HepG2 (cell line): Measurements from ENCODE around the gene MYO7A. TPM values are rescaled to one million over a fixed set of nuclear protein-coding genes. Genes with fewer than 3 reads are reported as not detected.

Source experiments
- FOXA3 ChIP-seq: IDR thresholded peaks from 2 replicates; pipeline ENCODE4 v1.6.1; 2016; ENCODE audit warnings: missing genetic modification reagents, missing compliant biosample characterization
- HOXA7 ChIP-seq: sonication (generic); formaldehyde crosslinking; IDR thresholded peaks from 2 replicates; pipeline ENCODE4 v1.8.1; 2022; ENCODE audit warnings: mild to moderate bottlenecking, missing genetic modification reagents, moderate library complexity
- NAIF1 ChIP-seq: sonication (generic); formaldehyde crosslinking; IDR thresholded peaks from 2 replicates; pipeline ENCODE4 v1.5.0; 2020; ENCODE audit warnings: mild to moderate bottlenecking, missing genetic modification reagents, borderline replicate concordance
- NFATC3 ChIP-seq: sonication (generic); formaldehyde crosslinking; IDR thresholded peaks from 2 replicates; pipeline ENCODE4 v1.5.1; 2020; ENCODE audit warnings: mild to moderate bottlenecking, missing genetic modification reagents
- PCBP1 ChIP-seq: fragments of 200-400 bp; formaldehyde crosslinking; IDR thresholded peaks from 2 replicates; pipeline ENCODE4 v1.6.1; 2017; ENCODE audit warnings: mild to moderate bottlenecking, low read depth, low read length, borderline replicate concordance
- PHF20 ChIP-seq: sonication (generic); formaldehyde crosslinking; IDR thresholded peaks from 2 replicates; pipeline ENCODE4 v1.5.0; 2020; ENCODE audit warnings: mild to moderate bottlenecking, missing genetic modification reagents
- POLR2AphosphoS2 ChIP-seq: IDR thresholded peaks from 2 replicates; pipeline ENCODE4 v1.6.1; 2011; ENCODE audit warnings: low read depth, low read length, improper control_type of control experiment
- REL ChIP-seq: sonication (generic); formaldehyde crosslinking; conservative IDR thresholded peaks from 2 replicates; pipeline ENCODE4 v1.8.0; 2022; ENCODE audit warnings: mild to moderate bottlenecking, missing genetic modification reagents, moderate library complexity
- RFXAP ChIP-seq: sonication (generic); formaldehyde crosslinking; IDR thresholded peaks from 2 replicates; pipeline ENCODE4 v1.4.0; 2020; ENCODE audit warnings: missing genetic modification reagents, borderline replicate concordance
- SMC3 ChIP-seq: IDR thresholded peaks from 2 replicates; pipeline ENCODE4 v1.6.1; 2011; ENCODE audit warnings: low read length, improper control_type of control experiment
- TAF15 ChIP-seq: fragments of 200-400 bp; formaldehyde crosslinking; IDR thresholded peaks from one replicate; pipeline ENCODE4 v1.6.1; 2018; ENCODE audit warnings: mild to moderate bottlenecking, low read depth, low read length; ENCODE audit not compliant: poor library complexity, severe bottlenecking
- THAP11 ChIP-seq: IDR thresholded peaks from 2 replicates; pipeline ENCODE4 v1.6.1; 2016; ENCODE audit warnings: missing biosample characterization, missing genetic modification reagents
- ZNF256 ChIP-seq: sonication (generic); formaldehyde crosslinking; conservative IDR thresholded peaks from 2 replicates; pipeline ENCODE4 v1.4.0; 2020; ENCODE audit warnings: missing genetic modification reagents
- ZNF556 ChIP-seq: sonication (generic); formaldehyde crosslinking; IDR thresholded peaks from 2 replicates; pipeline ENCODE4 v1.4.0; 2020; ENCODE audit warnings: mild to moderate bottlenecking, missing genetic modification reagents, borderline replicate concordance
- ZNF564 ChIP-seq: sonication (generic); formaldehyde crosslinking; IDR thresholded peaks from 2 replicates; pipeline ENCODE4 v1.8.1; 2023; ENCODE audit warnings: mild to moderate bottlenecking, missing genetic modification reagents
- ZNF572 ChIP-seq: sonication (generic); formaldehyde crosslinking; IDR thresholded peaks from 2 replicates; pipeline ENCODE4 v1.5.1; 2020; ENCODE audit warnings: mild to moderate bottlenecking, missing genetic modification reagents
- ZNF777 ChIP-seq: sonication (generic); formaldehyde crosslinking; IDR thresholded peaks from 2 replicates; pipeline ENCODE4 v1.4.0; 2020; ENCODE audit warnings: missing genetic modification reagents
- polyA plus RNA-seq, 8 experiments: library from polyadenylated mRNA; depleted of rRNA in 3 of 8; stranded (reverse) in 7 of 8; unstranded in 1 of 8; fragments of >200 nt; fragmentation: Illumina TruSeq in 4 of 8; extraction: Trizol in 4 of 8; gene quantifications; 2 replicates each; pipeline versions ENCODE4 v1.2.1 to v1.2.3, GENCODE V29; 2011 to 2016; ENCODE audit warnings: low read depth in 4 of 8, missing spikeins in 1 of 8, mixed read lengths in 1 of 8; ENCODE audit not compliant: insufficient read depth in 1 of 8
- total RNA-seq, 5 experiments: library from RNA; depleted of rRNA; stranded (reverse); fragments of >200 nt; fragmentation: Illumina TruSeq; extraction: Trizol; gene quantifications; 2 replicates each; pipeline ENCODE4 v1.2.3, GENCODE V29; 2016; ENCODE audit warnings: low read depth in 1 of 5
- TF ChIP-seq, protein P1 (sequence below): sonication (generic); formaldehyde crosslinking; IDR thresholded peaks from 2 replicates; pipeline ENCODE4 v1.4.0; 2020; ENCODE audit warnings: mild to moderate bottlenecking, missing genetic modification reagents
- TF ChIP-seq, protein P2 (sequence below): IDR thresholded peaks from 2 replicates; pipeline ENCODE4 v1.6.1; 2016; ENCODE audit warnings: missing biosample characterization, missing genetic modification reagents, low read depth
- TF ChIP-seq, protein P3 (sequence below): sonication (generic); formaldehyde crosslinking; IDR thresholded peaks from 2 replicates; pipeline ENCODE4 v1.5.1; 2020; ENCODE audit warnings: mild to moderate bottlenecking, missing genetic modification reagents, moderate library complexity
- TF ChIP-seq, protein P4 (sequence below): sonication (generic); formaldehyde crosslinking; IDR thresholded peaks from 2 replicates; pipeline ENCODE4 v1.5.1; 2020; ENCODE audit warnings: missing genetic modification reagents, mild to moderate bottlenecking, borderline replicate concordance
- TF ChIP-seq, protein P5 (sequence below): sonication (generic); formaldehyde crosslinking; IDR thresholded peaks from 2 replicates; pipeline ENCODE4 v1.5.1; 2020; ENCODE audit warnings: missing genetic modification reagents, mild to moderate bottlenecking, borderline replicate concordance

Gene MYO7A
- total and polyA plus RNA-seq, 2 of the 13 experiments (the other 11 are each of a cell fraction or from before 2014, with no cell fraction given): 7.5 to 10.0 TPM

DNA sequence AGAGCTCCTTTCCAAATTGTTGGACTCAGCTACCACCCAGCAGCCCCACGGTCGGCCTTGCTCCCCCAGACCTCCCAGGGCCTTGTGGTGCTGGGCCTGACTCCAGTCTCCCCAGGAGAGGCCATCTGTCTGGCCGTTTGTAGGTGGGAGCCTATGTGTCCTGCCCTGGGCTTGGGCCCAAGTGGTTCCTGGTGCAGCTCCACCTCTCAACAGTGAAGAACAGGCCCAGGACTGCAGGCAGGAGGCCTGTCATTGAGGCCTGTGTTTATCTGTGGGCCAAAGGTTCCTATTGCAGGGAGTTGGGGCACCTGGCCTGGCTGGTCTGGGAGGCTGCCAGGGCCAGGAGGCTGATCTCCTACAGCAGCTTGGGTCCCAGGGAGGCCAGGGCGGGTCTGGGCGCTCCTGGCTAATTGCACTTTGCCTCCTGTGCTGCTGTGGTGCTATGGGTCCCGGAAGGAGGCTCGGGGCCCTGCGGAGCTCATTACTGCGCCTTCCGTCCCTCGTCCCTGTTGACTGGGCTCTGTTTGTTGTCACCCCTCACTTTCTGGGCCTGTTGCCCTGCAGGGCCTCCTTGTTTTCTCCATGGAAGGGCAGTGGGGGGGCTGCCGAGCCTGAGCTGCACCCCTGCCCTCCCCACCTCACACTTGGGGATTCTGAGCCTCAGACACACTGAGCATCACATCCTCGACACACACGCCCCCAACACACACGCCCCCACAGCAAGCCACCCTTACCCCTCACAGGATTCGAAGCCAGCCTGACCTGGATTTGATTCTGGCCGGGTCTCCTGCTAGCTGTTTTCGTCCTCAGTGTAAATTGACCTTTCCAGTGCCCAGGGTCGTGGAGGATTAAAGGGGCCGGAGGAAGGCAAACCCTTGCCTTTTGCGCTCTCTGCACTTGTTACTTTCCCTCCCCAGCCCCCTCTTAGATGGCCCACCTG lies 32.2 kb upstream of the MYO7A start (continued):
- TF ChIP-seq ZNF777: 0 out of 2 replicates have a peak, but pooled peaks have one; percentile 36
- no peak for TF ChIP-seq SMC3
- peak; percentile 61 for TF ChIP-seq FOXA3 (CRISPR knock-in tag)
- no peak for TF ChIP-seq POLR2AphosphoS2
- TF ChIP-seq ZNF572 (CRISPR knock-in tag): no peak
- no peak for TF ChIP-seq THAP11 (CRISPR knock-in tag)
- TF ChIP-seq, protein P1, sequence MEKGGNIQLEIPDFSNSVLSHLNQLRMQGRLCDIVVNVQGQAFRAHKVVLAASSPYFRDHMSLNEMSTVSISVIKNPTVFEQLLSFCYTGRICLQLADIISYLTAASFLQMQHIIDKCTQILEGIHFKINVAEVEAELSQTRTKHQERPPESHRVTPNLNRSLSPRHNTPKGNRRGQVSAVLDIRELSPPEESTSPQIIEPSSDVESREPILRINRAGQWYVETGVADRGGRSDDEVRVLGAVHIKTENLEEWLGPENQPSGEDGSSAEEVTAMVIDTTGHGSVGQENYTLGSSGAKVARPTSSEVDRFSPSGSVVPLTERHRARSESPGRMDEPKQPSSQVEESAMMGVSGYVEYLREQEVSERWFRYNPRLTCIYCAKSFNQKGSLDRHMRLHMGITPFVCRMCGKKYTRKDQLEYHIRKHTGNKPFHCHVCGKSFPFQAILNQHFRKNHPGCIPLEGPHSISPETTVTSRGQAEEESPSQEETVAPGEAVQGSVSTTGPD (CRISPR knock-in tag): no peak
- TF ChIP-seq TAF15: no peak
- peak; percentile 63; the same call in 1 of the 2 replicates for TF ChIP-seq RFXAP (CRISPR knock-in tag)
- TF ChIP-seq, protein P2, sequence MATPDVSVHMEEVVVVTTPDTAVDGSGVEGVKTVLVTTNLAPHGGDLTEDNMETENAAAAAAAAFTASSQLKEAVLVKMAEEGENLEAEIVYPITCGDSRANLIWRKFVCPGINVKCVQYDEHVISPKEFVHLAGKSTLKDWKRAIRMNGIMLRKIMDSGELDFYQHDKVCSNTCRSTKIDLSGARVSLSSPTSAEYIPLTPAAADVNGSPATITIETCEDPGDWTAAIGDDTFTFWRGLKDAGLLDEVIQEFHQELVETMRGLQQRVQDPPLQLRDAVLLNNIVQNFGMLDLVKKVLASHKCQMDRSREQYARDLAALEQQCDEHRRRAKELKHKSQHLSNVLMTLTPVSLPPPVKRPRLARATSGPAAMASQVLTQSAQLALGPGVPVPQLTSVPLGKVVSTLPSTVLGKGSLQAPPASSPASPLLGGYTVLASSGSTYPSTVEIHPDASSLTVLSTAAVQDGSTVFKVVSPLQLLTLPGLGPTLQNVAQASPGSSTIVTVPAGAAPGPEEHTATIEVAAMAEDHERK (CRISPR knock-in tag): no peak
- no peak for TF ChIP-seq HOXA7 (CRISPR knock-in tag)
- peak; percentile 49; the same call in 1 of the 2 replicates for TF ChIP-seq ZNF556 (CRISPR knock-in tag)
- TF ChIP-seq NAIF1 (CRISPR knock-in tag): no peak
- TF ChIP-seq ZNF564: peak; percentile 72
- TF ChIP-seq NFATC3 (CRISPR knock-in tag): no peak
- no peak for TF ChIP-seq REL (CRISPR knock-in tag)
- TF ChIP-seq, protein P3, sequence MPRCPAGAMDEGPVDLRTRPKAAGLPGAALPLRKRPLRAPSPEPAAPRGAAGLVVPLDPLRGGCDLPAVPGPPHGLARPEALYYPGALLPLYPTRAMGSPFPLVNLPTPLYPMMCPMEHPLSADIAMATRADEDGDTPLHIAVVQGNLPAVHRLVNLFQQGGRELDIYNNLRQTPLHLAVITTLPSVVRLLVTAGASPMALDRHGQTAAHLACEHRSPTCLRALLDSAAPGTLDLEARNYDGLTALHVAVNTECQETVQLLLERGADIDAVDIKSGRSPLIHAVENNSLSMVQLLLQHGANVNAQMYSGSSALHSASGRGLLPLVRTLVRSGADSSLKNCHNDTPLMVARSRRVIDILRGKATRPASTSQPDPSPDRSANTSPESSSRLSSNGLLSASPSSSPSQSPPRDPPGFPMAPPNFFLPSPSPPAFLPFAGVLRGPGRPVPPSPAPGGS (CRISPR knock-in tag): no peak
- no peak for TF ChIP-seq ZNF256 (CRISPR knock-in tag)
- TF ChIP-seq, protein P4, sequence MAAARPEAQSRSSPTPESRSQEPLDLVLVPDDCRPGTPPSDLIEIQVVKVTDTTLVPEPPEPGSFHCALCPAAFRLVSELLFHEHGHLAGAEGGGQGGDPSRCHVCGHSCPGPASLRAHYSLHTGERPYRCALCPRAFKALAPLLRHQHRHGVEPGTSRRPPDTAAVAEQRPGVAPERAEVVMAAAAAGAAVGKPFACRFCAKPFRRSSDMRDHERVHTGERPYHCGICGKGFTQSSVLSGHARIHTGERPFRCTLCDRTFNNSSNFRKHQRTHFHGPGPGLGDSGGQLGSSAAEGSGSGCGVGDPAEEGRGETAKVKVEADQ (CRISPR knock-in tag): no peak
- TF ChIP-seq, protein P5, sequence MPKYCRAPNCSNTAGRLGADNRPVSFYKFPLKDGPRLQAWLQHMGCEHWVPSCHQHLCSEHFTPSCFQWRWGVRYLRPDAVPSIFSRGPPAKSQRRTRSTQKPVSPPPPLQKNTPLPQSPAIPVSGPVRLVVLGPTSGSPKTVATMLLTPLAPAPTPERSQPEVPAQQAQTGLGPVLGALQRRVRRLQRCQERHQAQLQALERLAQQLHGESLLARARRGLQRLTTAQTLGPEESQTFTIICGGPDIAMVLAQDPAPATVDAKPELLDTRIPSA (CRISPR knock-in tag): no peak
- TF ChIP-seq PHF20 (CRISPR knock-in tag): no peak
- TF ChIP-seq PCBP1: no peak
